ENCODE data around the gene HOXA3.
A peak's percentile ranks its signal among the peaks of the same experiment; 100 is the strongest.

Gene HOXA3

DNA sequence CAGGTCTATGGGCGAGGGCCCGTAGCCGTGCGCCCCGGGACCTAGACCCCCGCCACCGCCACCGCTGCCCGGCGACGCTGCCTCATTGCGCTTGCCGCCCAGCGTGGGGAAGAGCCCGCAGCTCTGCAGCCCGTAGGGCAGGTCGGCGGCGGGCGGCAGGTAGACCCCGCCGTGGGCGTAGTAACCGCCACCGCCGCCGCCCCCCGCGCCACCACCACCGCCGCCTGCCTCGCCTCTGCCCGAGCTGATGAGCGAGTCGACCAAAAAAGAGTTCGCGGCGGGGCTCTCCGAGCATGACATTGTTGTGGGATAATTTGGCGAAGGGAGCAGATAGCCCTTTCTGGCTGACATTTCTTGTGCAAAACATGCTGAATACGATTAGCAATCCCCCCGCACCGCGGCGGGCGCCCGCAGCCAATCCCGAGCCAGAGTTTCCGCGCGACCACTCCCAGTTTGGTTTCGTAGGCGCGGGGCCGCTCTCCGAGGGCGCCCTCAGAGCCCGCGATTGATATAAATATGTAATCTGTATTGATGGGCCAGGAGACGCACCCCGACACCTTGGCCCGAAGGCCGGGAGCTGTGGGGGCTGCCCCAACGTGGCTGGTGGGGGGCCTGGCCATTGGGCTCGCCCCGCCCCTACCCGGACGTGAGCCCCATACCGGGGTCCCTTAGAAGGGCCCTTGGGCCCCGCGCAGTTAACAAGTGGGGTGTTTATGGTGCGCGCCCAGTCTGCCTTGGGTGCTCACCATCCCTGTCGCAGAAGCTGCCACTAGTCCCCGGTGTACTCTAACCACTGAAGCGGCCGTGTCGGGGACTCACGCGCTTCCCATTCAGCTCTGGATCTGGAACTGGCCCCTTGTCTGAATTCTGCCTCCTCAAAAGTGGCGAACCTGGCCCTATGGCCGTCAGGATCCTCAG lies 21.8 kb upstream of the HOXA3 start, which contains the start of gene HOXA10:
Gene HOXA10 (minus strand): TSS at position 365 of the 918 bp plus-strand sequence. CDS start 14 bp downstream, at position 351.
- H3K27ac ChIP-seq, result peak within 1 kb of the TSS; percentile 47
- peak within 1 kb of the TSS; percentile 40 to 67 for H3K4me3 ChIP-seq (ENCODE audit: low read depth in 1 of 2, low read length in 1 of 2)
- H3K4me1 ChIP-seq (ENCODE audit: control insufficient read depth in 1 of 2, insufficient read depth in 1 of 2, low read depth in 1 of 2, low read length in 1 of 2), result peaks cover 26 to 44% of the 10 kb centered on the region in 2 experiments
- no peaks in the 10 kb centered on the region for H3K36me3 ChIP-seq
- H3K9me3 ChIP-seq, result no peaks in the 10 kb centered on the region
- TF ChIP-seq, protein P1, sequence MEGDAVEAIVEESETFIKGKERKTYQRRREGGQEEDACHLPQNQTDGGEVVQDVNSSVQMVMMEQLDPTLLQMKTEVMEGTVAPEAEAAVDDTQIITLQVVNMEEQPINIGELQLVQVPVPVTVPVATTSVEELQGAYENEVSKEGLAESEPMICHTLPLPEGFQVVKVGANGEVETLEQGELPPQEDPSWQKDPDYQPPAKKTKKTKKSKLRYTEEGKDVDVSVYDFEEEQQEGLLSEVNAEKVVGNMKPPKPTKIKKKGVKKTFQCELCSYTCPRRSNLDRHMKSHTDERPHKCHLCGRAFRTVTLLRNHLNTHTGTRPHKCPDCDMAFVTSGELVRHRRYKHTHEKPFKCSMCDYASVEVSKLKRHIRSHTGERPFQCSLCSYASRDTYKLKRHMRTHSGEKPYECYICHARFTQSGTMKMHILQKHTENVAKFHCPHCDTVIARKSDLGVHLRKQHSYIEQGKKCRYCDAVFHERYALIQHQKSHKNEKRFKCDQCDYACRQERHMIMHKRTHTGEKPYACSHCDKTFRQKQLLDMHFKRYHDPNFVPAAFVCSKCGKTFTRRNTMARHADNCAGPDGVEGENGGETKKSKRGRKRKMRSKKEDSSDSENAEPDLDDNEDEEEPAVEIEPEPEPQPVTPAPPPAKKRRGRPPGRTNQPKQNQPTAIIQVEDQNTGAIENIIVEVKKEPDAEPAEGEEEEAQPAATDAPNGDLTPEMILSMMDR (IDR thresholded peaks at IDR 0.05), result no peak
- H3K27me3 ChIP-seq, result peaks cover 100% of the 10 kb centered on the region

DNA sequence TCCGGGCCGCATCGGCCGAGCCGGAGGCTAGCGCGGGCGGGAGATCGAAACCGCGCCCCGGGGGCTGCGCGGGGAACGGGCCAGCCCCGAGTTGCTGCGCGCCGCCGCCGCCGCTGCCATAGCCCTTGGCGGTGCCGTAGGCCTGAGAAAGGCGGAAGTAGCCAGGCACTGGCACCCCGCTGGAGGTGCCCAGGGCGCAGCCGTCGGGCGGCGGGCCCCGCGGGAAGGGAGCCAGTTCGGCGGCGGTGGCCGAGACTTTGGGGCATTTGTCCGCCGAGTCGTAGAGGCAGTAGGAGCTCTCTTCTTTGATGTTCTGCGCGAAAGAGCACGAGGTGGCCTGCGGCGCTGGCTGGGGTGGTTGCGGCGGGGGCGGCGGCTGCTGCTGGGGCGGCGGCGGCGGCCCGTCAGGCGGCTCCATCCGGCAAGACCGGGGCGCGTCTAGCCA lies 21.1 kb upstream of the HOXA3 start:
- TF ChIP-seq, protein P1 (IDR thresholded peaks at IDR 0.05), result no peak
- Histone ChIP-seq H3K4me3 (ENCODE audit: low read depth in 1 of 2, low read length in 1 of 2) (peak overlapping the region; percentile 40 to 67), H3K9me3 (no peaks in the 10 kb centered on the region), H3K27ac (peak overlapping the region; percentile 47), H3K27me3 (peaks cover 100% of the 10 kb centered on the region), H3K36me3 (no peaks in the 10 kb centered on the region), H3K4me1 (ENCODE audit: control insufficient read depth in 1 of 2, insufficient read depth in 1 of 2, low read depth in 1 of 2, low read length in 1 of 2) (peaks cover 26 to 50% of the 10 kb centered on the region in 2 experiments)

DNA sequence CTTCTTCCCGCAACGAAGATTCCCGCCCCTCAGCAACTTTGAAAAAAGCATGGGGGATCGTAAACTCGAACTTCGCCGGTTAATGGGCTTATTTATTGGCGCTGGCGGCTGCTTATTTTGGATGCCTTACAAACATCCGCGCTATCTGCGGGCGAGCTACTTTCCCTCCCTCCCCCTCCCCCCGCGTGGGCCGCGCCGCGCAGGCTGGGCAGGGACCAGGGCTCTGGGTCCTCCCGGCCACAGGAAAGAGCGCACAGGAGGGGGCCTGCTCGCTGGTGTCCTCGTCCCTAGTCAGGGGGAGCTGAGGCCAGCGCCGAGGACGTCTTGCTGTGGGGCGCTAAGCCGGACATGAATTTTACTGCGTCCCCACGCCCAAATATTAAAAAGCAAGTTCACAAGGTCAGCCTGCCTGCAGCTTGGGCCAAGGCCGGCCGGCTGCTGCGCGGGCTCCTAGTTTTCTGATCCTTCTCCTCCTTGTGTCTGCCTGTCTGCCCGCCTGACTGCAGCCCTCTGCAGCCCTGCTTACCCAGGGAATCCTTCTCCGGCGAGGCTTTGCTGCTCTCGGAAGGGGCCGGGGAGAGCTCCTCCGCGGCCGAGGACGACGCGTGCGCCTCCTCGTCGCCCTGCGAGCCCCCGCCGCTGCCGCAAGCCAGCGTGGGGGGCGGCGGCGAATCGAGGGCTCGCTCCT lies 20.6 kb upstream of the HOXA3 start:
- Histone ChIP-seq H3K4me3 (ENCODE audit: low read depth in 1 of 2, low read length in 1 of 2) (peak overlapping the region; percentile 40 to 67), H3K9me3 (no peaks in the 10 kb centered on the region), H3K36me3 (no peaks in the 10 kb centered on the region), H3K27me3 (peaks cover 100% of the 10 kb centered on the region), H3K27ac (peak overlapping the region; percentile 47), H3K4me1 (ENCODE audit: control insufficient read depth in 1 of 2, insufficient read depth in 1 of 2, low read depth in 1 of 2, low read length in 1 of 2) (peaks cover 26 to 56% of the 10 kb centered on the region in 2 experiments)
- TF ChIP-seq, protein P1 (IDR thresholded peaks at IDR 0.05), result no peak

DNA sequence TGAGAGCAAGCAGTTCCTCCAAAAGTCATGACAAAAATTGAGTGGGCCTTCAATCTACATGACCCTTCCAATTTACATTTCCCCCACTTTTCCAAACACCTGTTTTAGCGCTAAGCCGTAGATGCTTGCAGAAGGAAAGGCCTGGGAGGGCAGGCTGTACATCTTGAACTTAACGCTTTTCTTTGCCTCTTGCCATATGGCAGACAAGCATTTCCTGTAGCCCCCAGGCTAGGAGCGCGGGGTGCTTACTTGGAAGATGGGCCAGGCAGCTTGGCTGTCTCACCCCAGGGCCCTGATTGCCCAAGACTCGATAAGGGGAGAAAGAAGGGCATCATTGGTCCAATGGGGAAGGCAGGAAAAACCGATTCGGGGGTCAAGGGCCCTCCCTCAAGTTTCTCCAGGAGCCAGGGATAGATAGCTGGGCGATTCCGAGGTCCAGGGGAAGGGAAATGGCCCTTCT lies 20.0 kb upstream of the HOXA3 start:
- TF ChIP-seq, protein P1 (IDR thresholded peaks at IDR 0.05), result no peak
- Histone ChIP-seq H3K36me3 (no peaks in the 10 kb centered on the region), H3K4me3 (ENCODE audit: low read depth in 1 of 2, low read length in 1 of 2) (peak overlapping the region in 1 of 2 experiments; percentile 67), H3K27me3 (peaks cover 100% of the 10 kb centered on the region), H3K9me3 (no peaks in the 10 kb centered on the region), H3K27ac (no peak overlapping the region), H3K4me1 (ENCODE audit: control insufficient read depth in 1 of 2, insufficient read depth in 1 of 2, low read depth in 1 of 2, low read length in 1 of 2) (peaks cover 26 to 58% of the 10 kb centered on the region in 2 experiments)

DNA sequence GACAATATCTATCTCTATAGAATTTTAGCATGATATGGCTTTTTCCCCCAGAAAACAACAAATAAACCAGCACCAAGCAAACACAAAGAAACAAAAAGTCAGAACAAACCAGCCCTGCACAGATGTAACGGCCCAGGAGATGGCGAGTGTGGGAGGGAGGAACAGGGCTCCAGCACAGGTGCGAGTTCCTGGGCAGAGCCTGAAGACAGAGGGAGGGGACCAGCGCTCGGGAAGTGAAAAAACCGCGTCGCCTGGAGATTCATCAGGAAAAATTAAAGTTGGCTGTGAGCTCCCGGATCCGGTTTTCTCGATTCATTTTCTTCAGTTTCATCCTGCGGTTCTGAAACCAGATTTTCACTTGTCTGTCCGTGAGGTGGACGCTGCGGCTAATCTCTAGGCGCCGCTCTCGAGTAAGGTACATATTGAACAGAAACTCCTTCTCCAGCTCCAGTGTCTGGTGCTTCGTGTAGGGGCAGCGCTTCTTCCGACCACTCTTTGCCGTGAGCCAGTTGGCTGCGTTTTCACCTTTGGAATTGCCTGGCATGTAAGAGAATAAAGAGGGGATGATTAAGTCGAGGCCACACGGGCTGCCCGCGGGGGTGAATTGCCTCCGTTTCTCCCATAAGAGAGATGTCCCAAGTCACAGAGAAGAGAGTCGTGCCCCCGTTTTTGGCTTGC lies 19.4 kb upstream of the HOXA3 start:
- Histone ChIP-seq H3K4me1 (ENCODE audit: control insufficient read depth in 1 of 2, insufficient read depth in 1 of 2, low read depth in 1 of 2, low read length in 1 of 2) (peaks cover 29 to 64% of the 10 kb centered on the region in 2 experiments), H3K36me3 (no peaks in the 10 kb centered on the region), H3K27me3 (peaks cover 100% of the 10 kb centered on the region), H3K9me3 (no peaks in the 10 kb centered on the region), H3K4me3 (ENCODE audit: low read depth in 1 of 2, low read length in 1 of 2) (peak overlapping the region in 1 of 2 experiments; percentile 15), H3K27ac (no peak overlapping the region)
- TF ChIP-seq, protein P1 (IDR thresholded peaks at IDR 0.05), result no peak
